AG09309 (cell line): ENCODE results near the gene PJA1.
A peak's percentile ranks its signal among the peaks of the same experiment; 100 is the strongest.

Source experiments
- DNase-seq: peaks from one replicate; pipeline ENCODE4 v3.0.0-alpha.2; 2010; ENCODE audit warnings: low read depth
- H3K4me3 ChIP-seq: 2 replicates; pipeline ENCODE4 v1.5.1; 2011; ENCODE audit warnings: mild to moderate bottlenecking, low read depth, low read length, moderate library complexity; ENCODE audit not compliant: control insufficient read depth
- TF ChIP-seq, protein P1 (sequence below): IDR thresholded peaks from 2 replicates; pipeline ENCODE4 v1.5.1; 2011; ENCODE audit warnings: mild to moderate bottlenecking, low read depth, low read length, inconsistent platforms; ENCODE audit not compliant: insufficient read depth, control insufficient read depth; ENCODE audit errors: missing control alignments

PJA1 gene

GRCh38 chrX:69133921-69134542 is 31.2 kb downstream of the PJA1 start:
- DNase-seq: peak; percentile 46
- TF ChIP-seq, protein P1, sequence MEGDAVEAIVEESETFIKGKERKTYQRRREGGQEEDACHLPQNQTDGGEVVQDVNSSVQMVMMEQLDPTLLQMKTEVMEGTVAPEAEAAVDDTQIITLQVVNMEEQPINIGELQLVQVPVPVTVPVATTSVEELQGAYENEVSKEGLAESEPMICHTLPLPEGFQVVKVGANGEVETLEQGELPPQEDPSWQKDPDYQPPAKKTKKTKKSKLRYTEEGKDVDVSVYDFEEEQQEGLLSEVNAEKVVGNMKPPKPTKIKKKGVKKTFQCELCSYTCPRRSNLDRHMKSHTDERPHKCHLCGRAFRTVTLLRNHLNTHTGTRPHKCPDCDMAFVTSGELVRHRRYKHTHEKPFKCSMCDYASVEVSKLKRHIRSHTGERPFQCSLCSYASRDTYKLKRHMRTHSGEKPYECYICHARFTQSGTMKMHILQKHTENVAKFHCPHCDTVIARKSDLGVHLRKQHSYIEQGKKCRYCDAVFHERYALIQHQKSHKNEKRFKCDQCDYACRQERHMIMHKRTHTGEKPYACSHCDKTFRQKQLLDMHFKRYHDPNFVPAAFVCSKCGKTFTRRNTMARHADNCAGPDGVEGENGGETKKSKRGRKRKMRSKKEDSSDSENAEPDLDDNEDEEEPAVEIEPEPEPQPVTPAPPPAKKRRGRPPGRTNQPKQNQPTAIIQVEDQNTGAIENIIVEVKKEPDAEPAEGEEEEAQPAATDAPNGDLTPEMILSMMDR: peak; percentile 71
- H3K4me3 ChIP-seq: no peak overlapping the region

DNA sequence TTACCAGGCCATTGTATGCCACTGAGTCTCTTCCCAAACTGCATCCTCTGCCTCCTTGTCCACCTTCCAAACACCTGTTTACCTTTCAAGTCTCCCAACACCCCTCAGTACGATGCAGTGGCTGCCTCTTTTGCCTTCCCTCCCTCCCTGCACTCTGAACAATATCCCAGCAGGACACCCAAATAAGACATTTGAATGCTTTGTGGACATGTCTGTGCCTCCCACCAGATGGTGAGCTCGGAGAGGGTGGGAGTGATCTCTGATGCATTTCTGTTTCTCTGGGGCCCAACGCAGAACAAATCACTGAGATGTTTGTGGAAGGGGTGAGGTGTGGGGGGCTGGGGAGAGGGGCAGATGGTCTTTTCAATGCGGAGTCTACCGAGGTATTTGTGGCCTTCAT is 33.4 kb downstream of the PJA1 start:
- H3K4me3 ChIP-seq: no peak overlapping the region
- DNase-seq: no peak
- TF ChIP-seq, protein P1: no peak

- no peak overlapping the region for H3K4me3 ChIP-seq
- DNase-seq: no peak
- TF ChIP-seq, protein P1: no peak
Measured at GRCh38 chrX:69130439-69130838, 34.8 kb downstream of the PJA1 start.

- no peak for DNase-seq
- H3K4me3 ChIP-seq: peak overlapping the region; percentile 11
- TF ChIP-seq, protein P1: no peak
Measured at GRCh38 chrX:69128588-69128987, 36.7 kb downstream of the PJA1 start.

DNA sequence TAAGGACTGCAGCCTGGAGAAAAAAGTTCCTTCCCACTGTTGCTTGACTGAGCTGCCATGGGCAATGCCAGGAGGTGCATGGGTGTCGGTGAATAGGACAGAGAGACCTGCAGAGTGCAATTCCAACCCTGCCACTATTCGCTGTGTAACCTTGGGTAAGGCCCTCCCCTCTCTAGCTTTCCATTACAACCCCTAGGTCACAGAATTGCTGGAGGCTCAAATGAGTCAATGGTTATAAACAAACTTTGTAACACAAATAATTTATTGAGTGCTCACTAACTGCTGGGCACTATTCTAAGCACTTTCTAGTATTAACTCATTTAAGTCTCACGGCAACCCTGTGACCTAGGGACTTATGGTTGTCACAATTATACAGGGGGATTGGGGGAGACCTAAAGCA is 37.8 kb downstream of the PJA1 start:
- no peak for DNase-seq
- no peak overlapping the region for H3K4me3 ChIP-seq
- TF ChIP-seq, protein P1: no peak

DNA sequence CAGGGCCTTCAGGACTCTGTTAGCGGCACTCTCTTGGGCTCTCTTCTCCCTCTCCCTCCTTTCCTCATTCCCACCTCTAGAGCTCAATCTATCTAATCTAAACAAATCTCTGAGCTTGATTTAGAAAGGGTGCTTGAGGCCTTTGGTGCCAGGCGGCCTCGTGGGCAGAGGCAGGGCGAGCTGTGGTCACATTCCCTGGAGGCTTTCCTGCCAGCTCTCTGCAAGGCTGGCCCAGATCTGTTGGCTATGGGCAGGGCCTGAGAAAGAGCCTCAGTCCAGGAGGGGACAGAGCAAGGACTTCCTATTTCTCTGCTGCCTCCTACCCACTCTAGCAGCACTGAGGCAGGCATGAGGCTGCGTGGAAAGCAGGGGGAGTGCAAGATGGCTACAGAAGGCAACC is 38.6 kb downstream of the PJA1 start:
- DNase-seq: no peak
- TF ChIP-seq, protein P1: no peak
- H3K4me3 ChIP-seq: no peak overlapping the region
